PC-3 (cell line): Measurements from ENCODE around the gene FSTL1. TPM values are rescaled to one million over a fixed set of nuclear protein-coding genes. Genes with fewer than 3 reads are reported as not detected.

Experiments
- ATAC-seq: fragments of 200-7000 bp; cut with Tn5 transposase; 2 replicates; pipeline ENCODE4 v1.9.1; 2020; ENCODE audit warnings: mild to moderate bottlenecking, moderate library complexity
- BruUV-seq: library from RNA; stranded (reverse); fragments of 400-500 nt; replicated peaks from 2 replicates; lab custom pipeline; 2021; lab: Mats Ljungman, UMichigan
- CTCF ChIA-PET: fragments of 300-600 bp; sonication (Branson Sonifier 250); formaldehyde crosslinking; loops from one replicate; lab custom pipeline; 2022; ENCODE audit warnings: antibody characterized with exemption; lab: Charles Lee
- POLR2A ChIA-PET: fragments of 300-600 bp; sonication (Branson Sonifier 250); formaldehyde crosslinking; loops from one replicate; lab custom pipeline; 2022; ENCODE audit warnings: antibody characterized with exemption; ENCODE audit not compliant: unreplicated experiment; lab: Charles Lee
- DNase-seq: peaks from one replicate; pipeline ENCODE4 v3.0.0-alpha.2; 2015
- H2AFZ ChIP-seq: fragments of 300-600 bp; sonication (generic); 2 replicates; pipeline ENCODE4 v1.6.0; 2016; ENCODE audit warnings: antibody characterized with exemption, low read length
- H3F3A ChIP-seq: fragments of 300-600 bp; sonication (generic); one replicate; pipeline ENCODE4 v1.6.0; 2017; ENCODE audit warnings: antibody characterized with exemption, low read length, control low read depth, mild to moderate bottlenecking; ENCODE audit not compliant: unreplicated experiment
- H3K27ac ChIP-seq: fragments of 300-600 bp; sonication (generic); 2 replicates; pipeline ENCODE4 v1.5.1; 2016; ENCODE audit warnings: mild to moderate bottlenecking, low read length
- H3K27me3 ChIP-seq: fragments of 300-600 bp; sonication (generic); 2 replicates; pipeline ENCODE4 v1.6.1; 2016; ENCODE audit warnings: low read length, mixed read lengths
- H3K36me3 ChIP-seq: fragments of 300-600 bp; sonication (generic); 2 replicates; pipeline ENCODE4 v1.6.1; 2016; ENCODE audit warnings: low read depth, mixed run types, low read length, mixed read lengths
- H3K4me1 ChIP-seq: fragments of 300-600 bp; sonication (generic); 2 replicates; pipeline ENCODE4 v1.5.1; 2016; ENCODE audit warnings: low read length; ENCODE audit not compliant: insufficient read depth
- H3K4me2 ChIP-seq: fragments of 300-600 bp; sonication (generic); 2 replicates; pipeline ENCODE4 v1.6.0; 2016; ENCODE audit warnings: low read length
- H3K4me3 ChIP-seq: fragments of 300-600 bp; sonication (generic); 2 replicates; pipeline ENCODE4 v1.5.1; 2016; ENCODE audit warnings: mild to moderate bottlenecking, low read length, mixed read lengths
- H3K79me2 ChIP-seq: fragments of 300-600 bp; sonication (generic); 2 replicates; pipeline ENCODE4 v1.6.1; 2017; ENCODE audit warnings: low read length, mixed read lengths
- H3K9ac ChIP-seq: fragments of 300-600 bp; sonication (generic); 2 replicates; pipeline ENCODE4 v1.6.0; 2016; ENCODE audit warnings: mild to moderate bottlenecking, low read length
- H3K9me2 ChIP-seq: fragments of 300-600 bp; sonication (generic); replicated peaks from 2 replicates; pipeline ENCODE4 v1.6.1; 2016; ENCODE audit warnings: mixed run types, low read length, mixed read lengths
- H3K9me3 ChIP-seq: fragments of 300-600 bp; sonication (generic); 2 replicates; pipeline ENCODE4 v1.6.1; 2016; ENCODE audit warnings: low read length, mixed read lengths
- H4K20me1 ChIP-seq: fragments of 300-600 bp; sonication (generic); 2 replicates; pipeline ENCODE4 v1.6.1; 2016; ENCODE audit warnings: low read length, mixed read lengths
- EZH2 ChIP-seq: fragments of 300-600 bp; sonication (generic); IDR thresholded peaks from one replicate; pipeline ENCODE4 v1.6.1; 2017; ENCODE audit warnings: antibody characterized with exemption, mild to moderate bottlenecking, low read length; ENCODE audit not compliant: unreplicated experiment
- EZH2phosphoT487 ChIP-seq: fragments of 300-600 bp; sonication (generic); IDR thresholded peaks from 2 replicates; pipeline ENCODE4 v1.6.1; 2018; ENCODE audit warnings: mild to moderate bottlenecking, antibody characterized with exemption, low read length, borderline replicate concordance
- intact Hi-C: fragments of 100-400 bp; cut with micrococcal nuclease; formaldehyde crosslinking; loops from 2 replicates; pipeline ENCODE4 v1.9.0; 2023
- total RNA-seq: library from RNA; depleted of rRNA; stranded (reverse); fragments of >200 nt; gene quantifications from 2 replicates; pipeline ENCODE4 v1.2.3, GENCODE V29; 2014
- TF ChIP-seq, protein P1 (sequence below): fragments of 300-600 bp; sonication (generic); conservative IDR thresholded peaks from 2 replicates; pipeline ENCODE4 v1.5.1; 2017; ENCODE audit warnings: antibody characterized with exemption, low read depth, mild to moderate bottlenecking, low read length

Gene FSTL1
- total RNA-seq, 1 experiment from 2014 or later: 178 TPM

DNA sequence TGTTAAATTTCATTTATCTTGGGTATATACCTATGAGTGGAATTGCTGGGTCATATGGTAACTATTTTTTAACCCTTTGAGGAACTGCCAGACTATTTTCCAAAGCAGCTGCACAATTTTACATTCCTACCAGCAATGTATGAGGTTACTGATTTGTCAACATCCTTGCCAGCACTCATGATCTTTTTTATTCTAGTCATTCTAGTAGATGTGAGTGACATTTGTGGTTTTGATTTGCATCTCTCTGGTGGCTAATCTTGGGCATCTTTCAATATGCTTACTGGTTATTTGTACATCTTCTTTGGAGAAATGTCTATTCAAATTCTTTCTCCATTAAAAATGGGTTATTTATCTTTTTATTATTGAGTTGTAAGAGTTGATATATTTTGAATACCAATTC lies 80.3 kb downstream of the FSTL1 start:
- Histone ChIP-seq H3K4me2 (no peak overlapping the region), H3K4me1 (no peaks in the 10 kb centered on the region), H3K9ac (no peak overlapping the region), H3K79me2 (no peaks in the 10 kb centered on the region), H3F3A (no peaks in the 10 kb centered on the region), H3K4me3 (no peak overlapping the region), H3K27ac (no peak overlapping the region), H3K36me3 (no peaks in the 10 kb centered on the region), H3K27me3 (peaks cover 50% of the 10 kb centered on the region), H3K9me3 (no peaks in the 10 kb centered on the region), H4K20me1 (no peaks in the 10 kb centered on the region), H2AFZ (no peak overlapping the region), H3K9me2 (0 out of 2 replicates have a peak, but pooled peaks cover 3% of the 10 kb centered on the region)
- TF ChIP-seq, protein P1, sequence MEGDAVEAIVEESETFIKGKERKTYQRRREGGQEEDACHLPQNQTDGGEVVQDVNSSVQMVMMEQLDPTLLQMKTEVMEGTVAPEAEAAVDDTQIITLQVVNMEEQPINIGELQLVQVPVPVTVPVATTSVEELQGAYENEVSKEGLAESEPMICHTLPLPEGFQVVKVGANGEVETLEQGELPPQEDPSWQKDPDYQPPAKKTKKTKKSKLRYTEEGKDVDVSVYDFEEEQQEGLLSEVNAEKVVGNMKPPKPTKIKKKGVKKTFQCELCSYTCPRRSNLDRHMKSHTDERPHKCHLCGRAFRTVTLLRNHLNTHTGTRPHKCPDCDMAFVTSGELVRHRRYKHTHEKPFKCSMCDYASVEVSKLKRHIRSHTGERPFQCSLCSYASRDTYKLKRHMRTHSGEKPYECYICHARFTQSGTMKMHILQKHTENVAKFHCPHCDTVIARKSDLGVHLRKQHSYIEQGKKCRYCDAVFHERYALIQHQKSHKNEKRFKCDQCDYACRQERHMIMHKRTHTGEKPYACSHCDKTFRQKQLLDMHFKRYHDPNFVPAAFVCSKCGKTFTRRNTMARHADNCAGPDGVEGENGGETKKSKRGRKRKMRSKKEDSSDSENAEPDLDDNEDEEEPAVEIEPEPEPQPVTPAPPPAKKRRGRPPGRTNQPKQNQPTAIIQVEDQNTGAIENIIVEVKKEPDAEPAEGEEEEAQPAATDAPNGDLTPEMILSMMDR: no peak
- TF ChIP-seq EZH2: no peak
- intact Hi-C loops: no loop called here
- no peak for DNase-seq
- ChIA-PET CTCF (no interaction called here), POLR2A (no interaction called here)
- no TSS peak for BruUV-seq
- no peak for ATAC-seq

DNA sequence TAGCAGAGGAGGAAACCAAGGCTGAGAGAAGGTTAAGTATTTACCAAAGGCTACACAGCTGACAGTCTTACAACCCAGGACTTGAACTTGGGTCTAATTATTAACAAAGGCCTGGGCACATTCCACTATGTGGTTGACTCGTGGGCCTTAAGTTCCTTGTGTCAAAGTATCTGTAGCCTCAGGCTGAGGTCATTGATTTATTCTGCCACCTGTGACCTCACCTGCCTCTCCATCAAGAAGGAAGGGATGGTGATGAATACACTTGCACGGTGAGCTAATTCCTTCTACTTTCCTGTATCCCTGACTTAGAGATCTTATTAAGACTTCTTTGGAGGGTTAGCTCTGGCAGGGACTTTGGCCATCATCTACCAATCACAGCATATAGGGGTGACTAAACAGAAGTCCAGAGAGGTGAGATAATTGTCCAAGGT lies 81.7 kb downstream of the FSTL1 start:
- no peak overlapping the region for H3K27ac ChIP-seq
- H2AFZ ChIP-seq: no peak overlapping the region
- no TSS peak for BruUV-seq
- H3F3A ChIP-seq: no peaks in the 10 kb centered on the region
- no peak overlapping the region for H3K9ac ChIP-seq
- H3K36me3 ChIP-seq: no peaks in the 10 kb centered on the region
- ATAC-seq (no peak), DNase-seq (no peak)
- 0 out of 2 replicates have a peak, but pooled peaks cover 3% of the 10 kb centered on the region for H3K9me2 ChIP-seq
- no peak overlapping the region for H3K4me2 ChIP-seq
- TF ChIP-seq, protein P1: no peak
- TF ChIP-seq EZH2phosphoT487 (no peak), EZH2 (no peak)
- POLR2A ChIA-PET: no interaction called here
- CTCF ChIA-PET: no interaction called here
- peaks cover 59% of the 10 kb centered on the region for H3K27me3 ChIP-seq
- H3K79me2 ChIP-seq: no peaks in the 10 kb centered on the region
- H3K4me3 ChIP-seq: no peak overlapping the region
- H3K9me3 ChIP-seq: no peaks in the 10 kb centered on the region
- no peaks in the 10 kb centered on the region for H4K20me1 ChIP-seq
- H3K4me1 ChIP-seq: no peaks in the 10 kb centered on the region
- intact Hi-C loops: no loop called here

DNA sequence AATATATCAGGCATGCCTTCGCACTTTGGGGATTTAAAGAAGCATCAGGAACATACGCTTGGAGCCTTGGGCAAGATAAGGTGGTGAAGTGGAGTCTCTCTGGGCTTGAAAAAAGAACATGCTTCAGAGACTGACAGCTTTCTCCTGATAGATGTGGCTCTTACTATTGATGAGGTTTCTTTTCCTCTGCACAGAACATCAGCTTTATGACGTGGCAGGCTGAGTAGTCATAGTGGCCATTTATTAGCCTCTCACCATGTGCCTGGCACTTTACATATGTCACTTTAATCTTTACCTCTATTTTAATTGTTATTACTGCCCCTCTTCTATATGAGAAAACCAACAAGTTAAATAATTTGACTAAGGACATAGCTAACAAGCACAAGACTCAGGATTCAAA lies 82.6 kb downstream of the FSTL1 start:
- ChIA-PET CTCF (no interaction called here), POLR2A (no interaction called here)
- ATAC-seq: no peak
- Histone ChIP-seq H3K27me3 (peaks cover 66% of the 10 kb centered on the region), H3K36me3 (no peaks in the 10 kb centered on the region), H3K9ac (no peak overlapping the region), H3K4me3 (no peak overlapping the region), H3K79me2 (no peaks in the 10 kb centered on the region), H3K9me3 (no peaks in the 10 kb centered on the region), H3K4me1 (no peaks in the 10 kb centered on the region), H2AFZ (no peak overlapping the region), H3K9me2 (0 out of 2 replicates have a peak, but pooled peaks cover 3% of the 10 kb centered on the region), H3K4me2 (no peak overlapping the region), H3K27ac (no peak overlapping the region), H3F3A (no peaks in the 10 kb centered on the region), H4K20me1 (no peaks in the 10 kb centered on the region)
- TF ChIP-seq EZH2: no peak
- TF ChIP-seq, protein P1: no peak
- no peak for TF ChIP-seq EZH2phosphoT487
- DNase-seq: no peak
- BruUV-seq: no TSS peak
- intact Hi-C loops: no loop called here
